HG02571 (cell line): ENCODE measurements around the gene LIN7C.
"Not testable (repeated sequence)": the region's sequence is repeated elsewhere in the genome, so short reads cannot be mapped to it uniquely, and the experiment has no call there.

ENCODE experiments used
- ATAC-seq: cut with Tn5 transposase; IDR thresholded peaks from one replicate; pipeline ENCODE4 v1.9.1; 2021; ENCODE audit warnings: mild to moderate bottlenecking, moderate library complexity; ENCODE audit not compliant: unreplicated experiment

Gene LIN7C

GRCh38 chr11:27506200-27507182, at the start of gene LIN7C:
TSS of gene LIN7C (minus strand) at chr11:27506769. CDS start at chr11:27506752, 17 bp downstream.
- ATAC-seq, result peak; percentile 96

GRCh38 chr11:27555264-27555663, 48.7 kb upstream of the LIN7C start:
- ATAC-seq, result no peak

- no peak for ATAC-seq
Measured at GRCh38 chr11:27553186-27553585, 46.6 kb upstream of the LIN7C start.

GRCh38 chr11:27552341-27552740, 45.8 kb upstream of the LIN7C start:
- ATAC-seq, result no peak

- ATAC-seq, result no peak
Measured at GRCh38 chr11:27551127-27551526, 44.6 kb upstream of the LIN7C start.

GRCh38 chr11:27545946-27546345, 39.4 kb upstream of the LIN7C start:
- no peak for ATAC-seq

GRCh38 chr11:27545035-27545434, 38.5 kb upstream of the LIN7C start:
- ATAC-seq, result no peak

- ATAC-seq, result no peak
Measured at GRCh38 chr11:27541790-27542189, 35.2 kb upstream of the LIN7C start.

GRCh38 chr11:27540051-27540450, 33.5 kb upstream of the LIN7C start:
- no peak for ATAC-seq

- ATAC-seq, result no peak
Measured at GRCh38 chr11:27535103-27535502, 28.5 kb upstream of the LIN7C start.

GRCh38 chr11:27532652-27533325, 26.2 kb upstream of the LIN7C start:
- no peak for ATAC-seq

GRCh38 chr11:27528712-27529111, 22.1 kb upstream of the LIN7C start:
- no peak for ATAC-seq

GRCh38 chr11:27526535-27526934, 20.0 kb upstream of the LIN7C start:
- no peak for ATAC-seq

GRCh38 chr11:27525824-27526516, 19.4 kb upstream of the LIN7C start:
- ATAC-seq, result no peak

- ATAC-seq, result no peak
Measured at GRCh38 chr11:27524155-27524554, 17.6 kb upstream of the LIN7C start.

GRCh38 chr11:27520226-27520625, 13.7 kb upstream of the LIN7C start:
- no peak for ATAC-seq

GRCh38 chr11:27518518-27518917, 11.9 kb upstream of the LIN7C start:
- no peak for ATAC-seq

GRCh38 chr11:27517490-27517889, 10.9 kb upstream of the LIN7C start:
- not testable (repeated sequence) for ATAC-seq

- no peak for ATAC-seq
Measured at GRCh38 chr11:27514558-27514957, 8.0 kb upstream of the LIN7C start.

- no peak for ATAC-seq
Measured at GRCh38 chr11:27514076-27514475, 7.5 kb upstream of the LIN7C start.

GRCh38 chr11:27513389-27513788, 6.8 kb upstream of the LIN7C start:
- ATAC-seq, result no peak
